HG03108 (cell line): Measurements from ENCODE around the gene DSTYK.
A peak's percentile ranks its signal among the peaks of the same experiment; 100 is the strongest.

Experiments
- ATAC-seq: cut with Tn5 transposase; IDR thresholded peaks from one replicate; pipeline ENCODE4 v1.9.1; 2021; ENCODE audit warnings: moderate library complexity; ENCODE audit not compliant: unreplicated experiment

The DSTYK gene, protein sequence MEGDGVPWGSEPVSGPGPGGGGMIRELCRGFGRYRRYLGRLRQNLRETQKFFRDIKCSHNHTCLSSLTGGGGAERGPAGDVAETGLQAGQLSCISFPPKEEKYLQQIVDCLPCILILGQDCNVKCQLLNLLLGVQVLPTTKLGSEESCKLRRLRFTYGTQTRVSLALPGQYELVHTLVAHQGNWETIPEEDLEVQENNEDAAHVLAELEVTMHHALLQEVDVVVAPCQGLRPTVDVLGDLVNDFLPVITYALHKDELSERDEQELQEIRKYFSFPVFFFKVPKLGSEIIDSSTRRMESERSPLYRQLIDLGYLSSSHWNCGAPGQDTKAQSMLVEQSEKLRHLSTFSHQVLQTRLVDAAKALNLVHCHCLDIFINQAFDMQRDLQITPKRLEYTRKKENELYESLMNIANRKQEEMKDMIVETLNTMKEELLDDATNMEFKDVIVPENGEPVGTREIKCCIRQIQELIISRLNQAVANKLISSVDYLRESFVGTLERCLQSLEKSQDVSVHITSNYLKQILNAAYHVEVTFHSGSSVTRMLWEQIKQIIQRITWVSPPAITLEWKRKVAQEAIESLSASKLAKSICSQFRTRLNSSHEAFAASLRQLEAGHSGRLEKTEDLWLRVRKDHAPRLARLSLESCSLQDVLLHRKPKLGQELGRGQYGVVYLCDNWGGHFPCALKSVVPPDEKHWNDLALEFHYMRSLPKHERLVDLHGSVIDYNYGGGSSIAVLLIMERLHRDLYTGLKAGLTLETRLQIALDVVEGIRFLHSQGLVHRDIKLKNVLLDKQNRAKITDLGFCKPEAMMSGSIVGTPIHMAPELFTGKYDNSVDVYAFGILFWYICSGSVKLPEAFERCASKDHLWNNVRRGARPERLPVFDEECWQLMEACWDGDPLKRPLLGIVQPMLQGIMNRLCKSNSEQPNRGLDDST

DNA sequence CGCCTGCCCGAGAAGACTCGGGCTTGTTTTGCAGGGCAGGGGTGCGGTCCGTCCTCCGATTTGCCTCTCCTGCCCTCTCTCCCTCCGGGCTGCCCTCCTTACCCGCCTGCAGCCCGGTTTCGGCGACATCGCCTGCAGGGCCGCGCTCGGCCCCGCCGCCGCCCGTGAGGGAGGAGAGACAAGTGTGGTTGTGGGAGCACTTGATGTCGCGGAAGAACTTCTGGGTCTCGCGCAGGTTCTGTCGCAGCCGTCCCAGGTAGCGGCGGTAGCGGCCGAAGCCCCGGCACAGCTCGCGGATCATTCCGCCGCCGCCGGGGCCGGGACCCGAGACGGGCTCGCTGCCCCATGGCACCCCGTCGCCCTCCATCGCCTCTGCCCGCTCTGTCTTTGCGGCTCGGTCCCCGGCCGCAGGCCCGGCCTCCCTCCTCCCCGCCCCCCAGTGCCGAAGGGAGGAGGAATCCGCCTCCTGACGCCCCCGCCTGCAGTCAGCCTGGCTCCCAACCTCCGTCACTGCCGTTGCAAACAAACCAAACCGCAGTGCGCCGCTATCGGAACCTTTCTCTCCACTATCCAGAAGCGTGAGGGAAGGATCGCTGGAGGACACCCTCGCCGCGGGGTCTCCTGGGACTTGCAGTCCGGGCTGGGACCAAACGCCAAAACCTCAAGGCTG, at the start of gene DSTYK:
TSS of gene DSTYK (minus strand) at position 534 of the 670 bp plus-strand sequence. CDS start at position 367, 167 bp downstream.
- ATAC-seq = peak; percentile 81

DNA sequence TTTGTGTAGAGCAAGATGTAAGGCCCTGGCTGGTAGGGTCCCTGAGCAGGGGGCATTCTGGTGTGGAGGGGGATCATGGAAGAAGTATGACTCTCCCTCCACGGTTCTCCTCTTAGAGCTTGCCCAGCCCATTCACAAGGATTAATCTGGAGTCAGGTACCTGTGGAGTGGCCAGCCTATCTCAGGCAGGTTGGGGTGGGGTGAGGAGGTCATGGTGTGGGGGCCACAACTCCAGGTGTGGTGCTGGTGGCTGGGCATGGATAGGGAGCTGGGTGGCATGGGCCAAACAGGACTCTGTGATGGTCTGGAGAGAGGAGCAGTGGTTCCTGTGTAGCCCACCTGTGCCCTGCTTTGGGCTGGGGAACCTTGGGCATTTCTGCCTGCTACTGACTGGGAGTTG, 48.5 kb upstream of the DSTYK start:
- no peak for ATAC-seq

GRCh38 chr1:205259324-205259832, 47.9 kb upstream of the DSTYK start:
- no peak for ATAC-seq

GRCh38 chr1:205258719-205259118, 47.2 kb upstream of the DSTYK start:
- ATAC-seq = no peak

DNA sequence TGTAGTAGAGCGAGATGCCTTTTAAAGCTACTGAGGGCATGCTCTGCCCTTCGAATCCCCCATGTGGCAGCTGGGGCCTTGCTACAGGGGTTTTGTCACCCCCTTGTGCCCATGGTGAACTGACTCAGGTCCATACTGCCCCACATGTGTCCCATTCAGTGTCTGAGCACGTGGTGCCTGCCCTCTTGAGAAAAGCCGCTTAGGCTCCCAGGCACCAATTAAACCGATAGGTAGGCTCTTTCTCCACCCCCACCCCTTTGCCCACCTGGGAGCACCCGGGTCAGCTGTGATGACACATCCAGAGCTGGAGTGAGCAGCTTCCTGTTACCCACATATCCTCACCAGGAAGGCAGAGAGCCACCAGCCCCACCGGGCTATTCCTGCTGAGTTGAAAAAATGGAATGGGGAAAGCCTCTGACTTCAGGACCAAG, 46.8 kb upstream of the DSTYK start:
- no peak for ATAC-seq

GRCh38 chr1:205257735-205258134, 46.2 kb upstream of the DSTYK start:
- no peak for ATAC-seq

DNA sequence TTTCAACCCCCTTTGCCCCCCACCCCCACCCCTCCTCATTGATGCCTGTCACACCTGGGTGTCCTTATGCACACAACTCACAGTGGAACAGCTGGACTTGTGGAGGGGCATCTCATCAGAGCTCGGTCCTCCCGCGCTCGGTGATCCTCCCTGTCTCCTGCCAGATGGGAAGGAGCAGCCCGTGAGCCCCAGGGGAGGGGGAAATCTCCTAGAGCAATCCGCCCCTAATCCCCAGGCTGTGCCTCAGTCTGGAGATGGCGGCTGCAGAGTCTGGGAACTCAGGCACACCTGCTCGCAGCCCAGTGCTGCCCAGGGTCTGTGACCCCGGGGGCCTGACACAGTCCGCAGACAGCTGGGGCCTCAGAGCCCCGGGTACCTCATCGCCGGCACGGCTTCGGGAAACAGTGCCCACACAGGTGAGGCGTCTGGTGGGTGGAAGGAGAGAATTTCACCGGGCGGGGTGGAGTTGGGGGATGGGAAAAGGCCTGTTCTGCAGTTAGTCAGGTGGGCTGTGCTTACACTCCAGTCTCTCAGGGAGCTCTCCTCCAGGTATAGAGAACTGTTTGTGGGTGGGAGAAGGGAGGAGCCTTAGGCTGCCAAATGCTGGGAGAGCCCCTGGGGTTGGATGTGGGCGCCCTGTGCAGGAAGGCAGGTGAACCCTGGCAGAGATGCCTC, 45.6 kb upstream of the DSTYK start:
- ATAC-seq = no peak

DNA sequence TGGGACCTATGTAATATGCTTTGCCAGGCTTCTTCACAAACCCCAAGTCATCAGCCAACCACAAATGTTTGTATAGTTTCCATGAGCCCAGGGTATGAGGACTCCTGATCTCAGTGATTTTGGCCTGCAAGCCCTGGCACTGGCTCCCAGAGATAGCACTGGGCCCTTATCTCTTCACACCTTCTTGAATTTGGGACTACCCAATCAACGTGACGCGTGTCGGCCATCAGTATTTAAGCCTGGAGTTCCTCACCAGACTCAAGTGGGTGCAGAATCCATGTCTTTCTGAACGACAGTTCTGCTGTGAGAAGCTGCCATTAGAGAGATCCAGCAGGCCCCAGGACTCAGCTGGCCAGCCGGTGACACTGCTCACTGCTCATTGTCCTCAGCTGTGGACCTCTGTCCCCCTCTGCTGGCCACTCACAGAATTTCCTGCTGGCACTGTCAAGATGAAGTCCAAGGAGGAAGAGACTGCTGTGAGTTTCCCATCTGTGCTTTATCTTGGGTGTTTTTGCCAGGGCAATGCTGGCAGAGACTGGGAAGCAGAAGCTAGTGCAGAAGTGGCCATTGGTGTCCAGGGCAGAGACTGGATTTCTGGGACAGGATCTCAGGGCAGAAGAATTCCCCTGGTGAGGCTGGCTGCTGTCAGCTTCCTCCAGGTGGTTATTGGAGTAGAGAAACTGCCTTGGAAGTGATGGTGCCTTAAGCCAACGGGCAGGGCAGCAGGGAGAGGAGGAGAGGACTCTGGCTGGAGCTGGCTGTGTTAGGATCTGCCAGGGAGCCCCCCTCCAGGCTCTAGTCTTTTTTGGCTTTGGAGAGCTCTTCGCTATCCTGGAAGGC, 44.7 kb upstream of the DSTYK start:
- ATAC-seq = no peak

DNA sequence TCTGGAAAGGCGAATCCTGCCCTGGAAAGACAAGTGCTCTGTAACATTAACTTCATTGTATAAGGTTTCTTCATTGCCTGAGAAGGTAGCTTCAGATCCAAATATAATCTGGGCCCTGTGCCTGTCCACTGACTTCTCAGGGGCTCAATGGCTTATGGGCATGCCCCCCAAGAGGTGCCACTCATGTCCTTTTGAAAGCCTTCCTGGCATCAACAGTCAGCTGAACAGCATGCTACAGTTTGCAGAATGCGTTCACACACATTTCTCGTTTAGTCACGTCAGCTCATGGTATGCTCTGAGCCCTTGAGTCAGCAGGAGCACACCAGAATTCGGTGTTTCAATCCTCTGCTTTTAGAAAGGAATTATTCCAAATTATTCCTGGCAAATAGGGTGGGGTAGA, 40.1 kb upstream of the DSTYK start:
- no peak for ATAC-seq

DNA sequence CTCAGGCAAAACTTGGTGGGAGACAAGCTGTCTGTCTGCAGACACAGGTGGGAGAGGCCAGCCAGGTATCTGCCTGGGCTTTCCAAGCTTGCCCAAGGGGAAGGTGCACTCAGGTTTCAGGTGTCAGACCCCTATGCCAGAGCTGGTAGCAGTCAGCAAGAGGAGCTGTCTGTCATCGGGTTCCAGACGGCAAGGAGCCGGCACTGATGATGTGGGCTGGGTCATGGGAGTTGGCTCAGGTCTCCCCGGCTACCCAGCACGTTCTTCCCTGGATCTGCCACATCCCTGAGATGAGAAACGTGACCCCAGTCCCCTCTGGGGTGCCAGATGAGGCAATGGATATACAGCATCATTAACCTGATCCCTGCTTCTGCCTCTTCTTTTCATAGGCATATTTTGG, 39.2 kb upstream of the DSTYK start:
- no peak for ATAC-seq

DNA sequence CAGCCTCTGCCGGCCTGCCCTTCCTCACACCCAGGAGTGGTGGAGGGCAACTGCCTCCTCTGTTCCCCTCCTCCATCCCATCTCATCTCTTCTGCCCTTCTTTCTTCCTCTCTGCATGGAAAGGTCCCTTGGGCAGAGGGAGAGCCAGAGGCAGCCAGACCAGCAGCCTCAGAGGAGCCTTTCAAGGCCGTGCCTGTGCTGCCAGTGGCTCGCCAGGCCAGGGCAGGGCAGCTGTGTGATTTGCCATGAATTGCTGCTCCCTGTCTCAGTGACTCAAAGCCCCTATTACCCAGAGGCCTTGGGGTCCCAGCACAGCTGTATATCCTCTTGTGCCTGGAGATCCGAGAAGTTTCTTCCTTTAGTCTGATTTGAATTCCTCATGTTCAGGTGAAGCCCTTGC, 38.1 kb upstream of the DSTYK start:
- ATAC-seq = no peak

- no peak for ATAC-seq
Observed at GRCh38 chr1:205248793-205249601, 37.5 kb upstream of the DSTYK start.

DNA sequence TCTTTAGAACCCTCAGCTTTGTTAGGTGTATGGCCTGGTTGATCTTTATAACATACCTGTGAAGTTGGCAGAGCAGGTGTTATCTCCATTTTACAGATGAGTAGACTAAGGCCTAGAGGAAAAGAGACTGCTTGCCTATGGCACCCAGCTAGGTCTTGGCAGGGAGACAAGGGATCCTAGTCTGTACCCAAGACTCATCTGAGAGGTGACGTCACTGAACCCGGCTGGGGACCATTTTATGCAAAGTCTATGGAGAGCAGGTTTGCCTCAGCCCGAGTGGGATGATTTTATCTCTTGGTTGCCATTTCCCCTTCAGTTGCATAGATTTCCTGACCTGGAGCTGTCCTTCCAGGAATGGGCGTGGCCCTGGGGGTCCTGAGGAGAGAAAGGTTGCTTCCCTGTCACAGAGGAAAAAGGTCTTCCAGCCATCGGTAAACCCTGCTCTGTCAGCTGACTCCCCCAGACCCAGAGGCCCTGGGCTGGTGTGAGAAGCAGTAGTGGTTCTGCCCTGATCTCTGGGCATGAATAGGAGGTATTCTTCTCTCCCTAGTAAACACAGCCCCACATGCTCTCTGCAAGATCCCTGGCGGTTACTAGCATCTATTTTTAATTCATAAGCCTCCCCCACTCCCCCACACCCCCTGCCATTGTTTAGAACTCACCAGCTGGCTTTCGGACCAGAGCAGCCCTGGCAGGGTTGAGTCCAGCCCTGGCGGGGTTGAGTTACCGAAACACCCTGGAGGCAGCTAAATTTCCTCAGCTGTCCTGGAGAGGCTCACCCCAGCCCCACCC, 35.8 kb upstream of the DSTYK start:
- no peak for ATAC-seq

GRCh38 chr1:205246351-205247119, 35.0 kb upstream of the DSTYK start:
- no peak for ATAC-seq

- ATAC-seq = no peak
Observed at GRCh38 chr1:205245096-205245495, 33.6 kb upstream of the DSTYK start.

GRCh38 chr1:205244384-205244783, 32.9 kb upstream of the DSTYK start:
- ATAC-seq = no peak
